Ovary (tissue), 3 donors: ENCODE measurements around the gene PROP1.

ENCODE experiments used
- CTCF ChIP-seq, 3 donors: fragments of 450-650 bp in 2 of 3; fragments of 200-600 bp in 1 of 3; IDR thresholded peaks; one replicate each; pipeline versions ENCODE4 v1.5.1 to v1.8.0; 2016 to 2022; ENCODE audit warnings: antibody characterized with exemption in 3 of 3, mild to moderate bottlenecking in 1 of 3
- POLR2A ChIP-seq: fragments of 450-650 bp; IDR thresholded peaks from one replicate; pipeline ENCODE4 v1.6.1; 2017; ENCODE audit warnings: antibody characterized with exemption, mild to moderate bottlenecking, moderate library complexity
- donor health status: DM: no; HTN: no; CAD: no.

GRCh38 chr5:177973066-177973635 is 22.9 kb downstream of the PROP1 start:
- TF ChIP-seq CTCF (IDR thresholded peaks at IDR 0.05) (no peak), POLR2A (no peak)
